GM10248 (cell line): ENCODE data around the gene KIF3A.

Source experiments
- CTCF ChIA-PET: fragments of 300-600 bp; sonication (Branson Sonifier 250); formaldehyde crosslinking; extraction: SDS; loops from one replicate; lab custom pipeline; 2021; ENCODE audit warnings: antibody characterized with exemption; lab: Yijun Ruan, JAX
- POLR2A ChIA-PET: fragments of 350-650 bp; sonication (Branson Sonifier 250); formaldehyde crosslinking; extraction: SDS; loops from one replicate; lab custom pipeline; 2020; ENCODE audit warnings: antibody characterized with exemption; lab: Yijun Ruan, JAX
- DNase-seq: peaks from one replicate; pipeline ENCODE4 v3.0.0; 2012; ENCODE audit errors: extremely low spot score
- TF ChIP-seq, protein P1 (sequence below): IDR thresholded peaks from 2 replicates; pipeline ENCODE4 v1.5.1; 2012; ENCODE audit warnings: mild to moderate bottlenecking, low read depth; ENCODE audit errors: extremely low read depth, missing control alignments, control extremely low read depth

The KIF3A gene

DNA sequence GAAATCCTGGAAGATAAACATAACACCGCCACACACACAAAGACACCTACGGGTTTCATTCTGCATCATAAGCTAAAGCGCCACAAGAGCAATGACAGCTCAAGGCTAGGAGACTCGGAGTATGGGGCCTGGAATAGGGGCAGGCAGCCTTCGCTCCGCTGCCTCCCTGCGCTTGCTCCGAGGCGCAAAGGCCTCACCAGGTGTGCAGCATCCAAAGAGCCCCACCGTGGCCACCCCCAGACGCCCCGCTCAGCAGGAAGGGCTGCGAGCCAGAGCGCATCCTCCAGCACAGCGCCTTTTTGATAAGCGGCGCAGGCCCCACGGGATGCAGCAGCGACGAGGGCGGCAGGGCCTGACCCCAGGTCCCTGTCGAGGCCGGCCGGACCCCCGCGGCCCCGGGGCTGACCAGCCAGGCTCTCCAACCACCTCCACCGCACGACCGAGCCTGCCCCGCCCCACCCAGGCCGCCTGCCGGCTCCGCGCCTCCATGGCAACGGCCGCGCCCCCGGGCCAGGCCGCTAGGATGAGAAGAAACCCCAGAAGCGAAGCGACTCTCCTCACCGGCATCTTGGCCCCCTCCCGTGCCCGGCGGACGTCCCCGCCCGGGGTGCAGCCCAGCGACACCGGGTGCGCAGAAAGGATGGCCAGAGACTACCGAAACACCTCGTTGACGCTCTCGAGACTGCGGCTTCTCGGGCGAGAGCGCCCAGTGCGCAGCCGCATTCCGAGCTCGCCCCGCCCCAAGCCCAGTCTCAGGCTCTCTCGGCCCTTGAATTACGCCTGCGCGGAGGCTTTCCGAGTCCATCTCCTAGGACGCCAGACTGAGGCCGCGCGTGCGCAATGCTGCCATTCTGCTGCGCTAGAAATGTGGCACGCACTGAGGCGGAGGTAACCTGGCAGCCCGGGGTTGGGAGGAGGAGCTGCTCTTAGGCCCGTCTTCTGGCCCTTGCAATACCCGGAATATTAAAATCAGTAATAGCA lies at the start of gene KIF3A:
Gene KIF3A (minus strand): TSS at position 694 of the 981 bp plus-strand sequence. CDS start 127 bp downstream, at position 567.
- CTCF ChIA-PET: interaction anchor here (0.6 to 4.2 kb wide), 13 partner anchors 9 to 83 kb away, joined by 3 to 20 read pairs (median 4); partner anchors contain the start of genes CCNI2 and IL13

DNA sequence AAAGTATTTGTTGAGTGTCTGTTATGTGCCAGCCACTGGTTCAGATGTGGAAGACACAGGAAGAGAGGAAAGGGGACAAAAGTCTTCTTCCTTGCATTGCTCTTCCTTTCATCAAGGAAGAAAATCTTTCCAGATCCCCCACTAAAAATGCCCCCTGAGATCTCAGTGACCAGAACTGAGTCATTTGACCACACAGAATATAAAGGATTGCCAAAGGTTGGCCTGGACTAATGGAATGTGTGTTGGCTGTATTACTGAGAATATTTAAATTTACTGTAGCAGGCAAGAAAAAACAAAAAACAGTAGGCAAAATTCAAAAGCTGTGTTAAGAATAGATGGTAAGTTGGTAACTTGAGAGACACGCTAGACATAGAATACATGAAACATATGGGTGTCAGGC lies 49.7 kb upstream of the KIF3A start:
- no peak for DNase-seq
- TF ChIP-seq, protein P1, sequence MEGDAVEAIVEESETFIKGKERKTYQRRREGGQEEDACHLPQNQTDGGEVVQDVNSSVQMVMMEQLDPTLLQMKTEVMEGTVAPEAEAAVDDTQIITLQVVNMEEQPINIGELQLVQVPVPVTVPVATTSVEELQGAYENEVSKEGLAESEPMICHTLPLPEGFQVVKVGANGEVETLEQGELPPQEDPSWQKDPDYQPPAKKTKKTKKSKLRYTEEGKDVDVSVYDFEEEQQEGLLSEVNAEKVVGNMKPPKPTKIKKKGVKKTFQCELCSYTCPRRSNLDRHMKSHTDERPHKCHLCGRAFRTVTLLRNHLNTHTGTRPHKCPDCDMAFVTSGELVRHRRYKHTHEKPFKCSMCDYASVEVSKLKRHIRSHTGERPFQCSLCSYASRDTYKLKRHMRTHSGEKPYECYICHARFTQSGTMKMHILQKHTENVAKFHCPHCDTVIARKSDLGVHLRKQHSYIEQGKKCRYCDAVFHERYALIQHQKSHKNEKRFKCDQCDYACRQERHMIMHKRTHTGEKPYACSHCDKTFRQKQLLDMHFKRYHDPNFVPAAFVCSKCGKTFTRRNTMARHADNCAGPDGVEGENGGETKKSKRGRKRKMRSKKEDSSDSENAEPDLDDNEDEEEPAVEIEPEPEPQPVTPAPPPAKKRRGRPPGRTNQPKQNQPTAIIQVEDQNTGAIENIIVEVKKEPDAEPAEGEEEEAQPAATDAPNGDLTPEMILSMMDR: no peak
- CTCF ChIA-PET: interaction anchor here (1.2 to 1.7 kb wide), 2 partner anchors 9 to 32 kb away, joined by 4 to 5 read pairs; no protein-coding TSS in a partner anchor
- POLR2A ChIA-PET: no interaction called here

More for the DNA sequence above, at the start of gene KIF3A:
- TF ChIP-seq, protein P1: no peak
- POLR2A ChIA-PET: interaction anchor here (0.6 to 1.3 kb wide), 5 partner anchors 9 to 249 kb away, joined by 3 to 4 read pairs (median 3); partner anchors contain the start of genes CCNI2 and IRF1
- DNase-seq: peak; percentile 100

- TF ChIP-seq, protein P1: no peak
- ChIA-PET POLR2A (interaction anchor here (1.0 kb wide), 1 partner anchor 34 kb away, joined by 3 read pairs; no protein-coding TSS in a partner anchor), CTCF (interaction anchor here (1.2 to 3.1 kb wide), 12 partner anchors 10 to 42 kb away, joined by 3 to 15 read pairs (median 5); partner anchors contain the start of gene CCNI2)
- DNase-seq: no peak
Observed at GRCh38 chr5:132785864-132786263, 48.5 kb upstream of the KIF3A start.

DNA sequence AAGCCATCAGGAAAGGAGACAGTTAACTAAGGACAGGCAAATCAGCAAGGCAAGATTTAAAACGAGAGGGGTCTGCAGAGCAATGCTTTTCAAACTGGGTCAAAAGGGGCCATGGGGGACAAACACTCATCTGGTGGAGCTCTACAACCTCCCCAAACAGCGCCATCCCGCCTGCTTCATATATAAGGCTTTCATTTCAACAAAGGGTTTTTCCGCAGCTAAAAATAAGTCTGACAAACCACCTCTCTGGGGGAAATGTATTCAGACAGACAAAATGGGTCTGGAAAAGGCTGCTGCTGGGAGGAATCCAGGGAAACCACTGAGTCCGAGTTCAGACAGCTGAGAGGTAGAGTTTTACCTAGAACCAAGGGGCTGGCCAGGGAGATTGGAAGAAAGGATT lies 48.0 kb upstream of the KIF3A start:
- ChIA-PET CTCF (interaction anchor here (1.1 to 3.1 kb wide), 14 partner anchors 9 to 43 kb away, joined by 3 to 15 read pairs (median 4); partner anchors contain the start of gene CCNI2), POLR2A (interaction anchor here (1.0 kb wide), 1 partner anchor 34 kb away, joined by 3 read pairs; no protein-coding TSS in a partner anchor)
- DNase-seq: peak; percentile 17
- TF ChIP-seq, protein P1: no peak

DNA sequence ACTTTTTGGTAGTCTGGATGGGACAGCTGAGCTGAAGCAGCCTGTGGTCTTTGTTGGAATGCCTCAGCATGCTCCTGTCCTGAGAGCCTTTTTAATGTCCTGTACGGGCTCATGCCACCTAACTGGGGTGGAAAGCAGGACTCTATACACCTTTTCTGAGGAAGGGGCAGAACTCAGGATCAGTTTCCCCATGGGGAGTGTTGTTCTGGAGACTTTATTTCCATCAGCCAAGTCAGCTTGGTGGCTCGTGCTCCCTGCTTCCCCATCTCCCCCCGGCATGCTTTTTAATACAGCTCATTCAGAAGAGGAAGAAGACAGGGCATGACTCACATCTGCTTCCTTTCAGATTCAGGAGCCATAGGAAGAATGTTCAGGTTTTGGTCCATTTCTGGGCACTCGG lies 44.8 kb upstream of the KIF3A start:
- ChIA-PET POLR2A (no interaction called here), CTCF (interaction anchor here (0.6 to 2.1 kb wide), 6 partner anchors 26 to 255 kb away, joined by 3 to 7 read pairs (median 4); partner anchors contain the start of gene CCNI2)
- TF ChIP-seq, protein P1: no peak
- no peak for DNase-seq

GRCh38 chr5:132781029-132781428 lies 43.7 kb upstream of the KIF3A start:
- ChIA-PET CTCF (interaction anchor here (1.1 to 2.1 kb wide), 3 partner anchors 25 to 254 kb away, joined by 3 to 7 read pairs (median 4); no protein-coding TSS in a partner anchor), POLR2A (no interaction called here)
- no peak for DNase-seq
- TF ChIP-seq, protein P1: no peak
